HepG2 (cell line): ENCODE data around the gene FUCA2. TPM values are rescaled to one million over a fixed set of nuclear protein-coding genes. Genes with fewer than 3 reads are reported as not detected.

Experiments
- ATF7 ChIP-seq, 2 experiments: fragments of 450-650 bp in 1 of 2; sonication (generic) in 1 of 2; formaldehyde crosslinking in 1 of 2; IDR thresholded peaks; 2 replicates each; pipeline versions ENCODE4 v1.4.0 to v1.6.1; 2016 to 2020; ENCODE audit warnings: antibody characterized with exemption in 1 of 2, mild to moderate bottlenecking in 1 of 2, missing genetic modification reagents in 1 of 2
- KAT2B ChIP-seq: fragments of 150-350 bp; IDR thresholded peaks from 2 replicates; pipeline ENCODE4 v1.6.1; 2014; ENCODE audit warnings: low read depth, low read length, borderline replicate concordance
- KLF15 ChIP-seq: sonication (generic); formaldehyde crosslinking; IDR thresholded peaks from 2 replicates; pipeline ENCODE4 v1.8.1; 2023; ENCODE audit warnings: borderline replicate concordance, mild to moderate bottlenecking, inconsistent platforms, missing genetic modification reagents, mixed read lengths
- MTF1 ChIP-seq: sonication (generic); formaldehyde crosslinking; IDR thresholded peaks from 2 replicates; pipeline ENCODE4 v1.5.0; 2020; ENCODE audit warnings: missing genetic modification reagents
- RAD21 ChIP-seq: fragments of 450-650 bp; formaldehyde crosslinking; IDR thresholded peaks from 2 replicates; pipeline ENCODE4 v1.5.0; 2020; ENCODE audit warnings: mild to moderate bottlenecking
- RFXANK ChIP-seq: IDR thresholded peaks from 2 replicates; pipeline ENCODE4 v1.6.1; 2016
- RORA ChIP-seq: sonication (generic); formaldehyde crosslinking; IDR thresholded peaks from 2 replicates; pipeline ENCODE4 v1.5.0; 2020; ENCODE audit warnings: mild to moderate bottlenecking, missing genetic modification reagents, moderate library complexity
- SUZ12 ChIP-seq: fragments of 150-350 bp; IDR thresholded peaks from 2 replicates; pipeline ENCODE4 v1.6.1; 2014; ENCODE audit warnings: low read depth, low read length
- TP53 ChIP-seq: sonication (generic); formaldehyde crosslinking; conservative IDR thresholded peaks from 2 replicates; pipeline ENCODE4 v1.4.0; 2020; ENCODE audit warnings: missing genetic modification reagents
- ZKSCAN8 ChIP-seq: IDR thresholded peaks from 2 replicates; pipeline ENCODE4 v1.6.1; 2016; ENCODE audit warnings: borderline replicate concordance, missing genetic modification reagents, missing compliant biosample characterization
- ZNF3 ChIP-seq: IDR thresholded peaks from 2 replicates; pipeline ENCODE4 v1.7.0; 2017; ENCODE audit warnings: inconsistent platforms
- ZNF33B ChIP-seq: sonication (generic); formaldehyde crosslinking; IDR thresholded peaks from 2 replicates; pipeline ENCODE4 v1.5.1; 2020; ENCODE audit warnings: mild to moderate bottlenecking, missing genetic modification reagents
- ZNF549 ChIP-seq: sonication (generic); formaldehyde crosslinking; IDR thresholded peaks from 2 replicates; pipeline ENCODE4 v1.5.0; 2020; ENCODE audit warnings: missing genetic modification reagents
- ZNF558 ChIP-seq: sonication (generic); formaldehyde crosslinking; IDR thresholded peaks from 2 replicates; pipeline ENCODE4 v1.9.0; 2022; ENCODE audit warnings: mild to moderate bottlenecking, missing genetic modification reagents, borderline replicate concordance
- polyA plus RNA-seq, 8 experiments: library from polyadenylated mRNA; depleted of rRNA in 3 of 8; stranded (reverse) in 7 of 8; unstranded in 1 of 8; fragments of >200 nt; fragmentation: Illumina TruSeq in 4 of 8; extraction: Trizol in 4 of 8; gene quantifications; 2 replicates each; pipeline versions ENCODE4 v1.2.1 to v1.2.3, GENCODE V29; 2011 to 2016; ENCODE audit warnings: low read depth in 4 of 8, missing spikeins in 1 of 8, mixed read lengths in 1 of 8; ENCODE audit not compliant: insufficient read depth in 1 of 8
- total RNA-seq, 5 experiments: library from RNA; depleted of rRNA; stranded (reverse); fragments of >200 nt; fragmentation: Illumina TruSeq; extraction: Trizol; gene quantifications; 2 replicates each; pipeline ENCODE4 v1.2.3, GENCODE V29; 2016; ENCODE audit warnings: low read depth in 1 of 5
- TF ChIP-seq, protein P1 (sequence below): sonication (generic); formaldehyde crosslinking; IDR thresholded peaks from 2 replicates; pipeline ENCODE4 v1.4.0; 2020; ENCODE audit warnings: mild to moderate bottlenecking, missing genetic modification reagents
- TF ChIP-seq, protein P2 (sequence below): sonication (generic); formaldehyde crosslinking; IDR thresholded peaks from 2 replicates; pipeline ENCODE4 v1.9.0; 2021; ENCODE audit warnings: missing genetic modification reagents, borderline replicate concordance
- TF ChIP-seq, protein P3 (sequence below): sonication (generic); formaldehyde crosslinking; IDR thresholded peaks from 2 replicates; pipeline ENCODE4 v1.5.0; 2020; ENCODE audit warnings: mild to moderate bottlenecking, missing genetic modification reagents, borderline replicate concordance
- TF ChIP-seq, protein P4 (sequence below): IDR thresholded peaks from 2 replicates; pipeline ENCODE4 v1.6.1; 2016; ENCODE audit warnings: missing compliant biosample characterization, missing genetic modification reagents, borderline replicate concordance

Gene FUCA2
- total and polyA plus RNA-seq, 2 of the 13 experiments (the other 11 are each of a cell fraction or from before 2014, with no cell fraction given): 87.4 to 144 TPM

DNA sequence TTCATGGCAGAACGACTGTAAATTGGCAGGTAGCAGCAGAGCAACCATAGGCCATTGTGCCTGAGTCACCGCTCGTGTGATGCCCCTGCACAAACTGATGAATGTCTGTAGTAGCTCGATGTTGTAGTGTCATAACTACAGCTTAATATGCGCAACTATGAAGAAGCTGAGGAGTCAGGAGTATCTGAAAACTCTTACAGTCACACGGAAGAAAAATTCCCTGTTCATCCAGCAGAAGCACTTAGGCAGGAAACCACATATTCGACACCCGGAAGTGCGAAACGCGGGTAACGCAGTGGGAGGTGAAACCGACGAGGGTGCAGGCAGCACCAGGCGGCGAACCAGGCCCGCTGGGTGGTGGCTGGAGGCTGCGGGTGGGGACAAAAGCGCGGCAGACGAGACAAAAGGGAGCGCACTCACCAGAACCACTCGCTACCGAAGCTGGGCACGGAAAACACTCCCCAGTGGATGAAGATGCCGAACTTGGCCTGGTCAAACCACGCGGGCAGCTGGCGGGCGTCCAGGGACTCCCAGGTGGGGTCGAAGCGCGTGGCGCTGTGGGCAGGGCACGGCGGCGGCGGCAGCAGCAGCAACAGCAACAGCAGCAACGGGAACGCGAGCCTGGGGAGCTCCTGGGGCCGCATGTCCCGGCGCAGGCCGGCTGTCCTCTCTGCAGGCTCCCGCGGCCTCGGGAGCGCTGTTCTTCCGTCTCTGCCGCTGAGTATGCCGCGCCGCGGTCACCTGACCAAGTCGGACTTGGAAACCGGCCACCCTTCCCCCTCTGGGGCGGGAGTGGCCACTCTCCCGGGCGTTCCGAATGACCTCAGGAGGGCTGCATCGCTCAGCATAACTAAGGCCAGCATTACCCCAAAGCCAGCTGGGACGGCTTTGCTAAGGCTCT is at the start of gene FUCA2 (continued):
- TF ChIP-seq ZNF33B (CRISPR knock-in tag) (peak; percentile 92; the same call in 1 of the 2 replicates), KLF15 (no peak), SUZ12 (no peak), MTF1 (CRISPR knock-in tag) (peak; percentile 55; the same call in 1 of the 2 replicates), ZKSCAN8 (no peak; the same call in 1 of the 2 replicates), RAD21 (CRISPR knock-in tag) (peak; percentile 65; the same call in 1 of the 2 replicates), ZNF549 (no peak), ATF7 (IDR thresholded peaks at IDR 0.05) (no peak), ATF7 (CRISPR knock-in tag; IDR thresholded peaks at IDR 0.05) (no peak), RORA (no peak), ZNF3 (CRISPR knock-in tag) (peak; percentile 96), KAT2B (no peak), RFXANK (0 out of 2 replicates have a peak, but pooled peaks have one; percentile 18), ZNF558 (CRISPR knock-in tag) (no peak), TP53 (CRISPR knock-in tag) (peak; percentile 26; the same call in 1 of the 2 replicates)
- TF ChIP-seq, protein P1, sequence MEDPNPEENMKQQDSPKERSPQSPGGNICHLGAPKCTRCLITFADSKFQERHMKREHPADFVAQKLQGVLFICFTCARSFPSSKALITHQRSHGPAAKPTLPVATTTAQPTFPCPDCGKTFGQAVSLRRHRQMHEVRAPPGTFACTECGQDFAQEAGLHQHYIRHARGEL (CRISPR knock-in tag): no peak
- TF ChIP-seq, protein P2, sequence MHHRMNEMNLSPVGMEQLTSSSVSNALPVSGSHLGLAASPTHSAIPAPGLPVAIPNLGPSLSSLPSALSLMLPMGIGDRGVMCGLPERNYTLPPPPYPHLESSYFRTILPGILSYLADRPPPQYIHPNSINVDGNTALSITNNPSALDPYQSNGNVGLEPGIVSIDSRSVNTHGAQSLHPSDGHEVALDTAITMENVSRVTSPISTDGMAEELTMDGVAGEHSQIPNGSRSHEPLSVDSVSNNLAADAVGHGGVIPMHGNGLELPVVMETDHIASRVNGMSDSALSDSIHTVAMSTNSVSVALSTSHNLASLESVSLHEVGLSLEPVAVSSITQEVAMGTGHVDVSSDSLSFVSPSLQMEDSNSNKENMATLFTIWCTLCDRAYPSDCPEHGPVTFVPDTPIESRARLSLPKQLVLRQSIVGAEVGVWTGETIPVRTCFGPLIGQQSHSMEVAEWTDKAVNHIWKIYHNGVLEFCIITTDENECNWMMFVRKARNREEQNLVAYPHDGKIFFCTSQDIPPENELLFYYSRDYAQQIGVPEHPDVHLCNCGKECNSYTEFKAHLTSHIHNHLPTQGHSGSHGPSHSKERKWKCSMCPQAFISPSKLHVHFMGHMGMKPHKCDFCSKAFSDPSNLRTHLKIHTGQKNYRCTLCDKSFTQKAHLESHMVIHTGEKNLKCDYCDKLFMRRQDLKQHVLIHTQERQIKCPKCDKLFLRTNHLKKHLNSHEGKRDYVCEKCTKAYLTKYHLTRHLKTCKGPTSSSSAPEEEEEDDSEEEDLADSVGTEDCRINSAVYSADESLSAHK (CRISPR knock-in tag): no peak; the same call in 1 of the 2 replicates
- TF ChIP-seq, protein P3, sequence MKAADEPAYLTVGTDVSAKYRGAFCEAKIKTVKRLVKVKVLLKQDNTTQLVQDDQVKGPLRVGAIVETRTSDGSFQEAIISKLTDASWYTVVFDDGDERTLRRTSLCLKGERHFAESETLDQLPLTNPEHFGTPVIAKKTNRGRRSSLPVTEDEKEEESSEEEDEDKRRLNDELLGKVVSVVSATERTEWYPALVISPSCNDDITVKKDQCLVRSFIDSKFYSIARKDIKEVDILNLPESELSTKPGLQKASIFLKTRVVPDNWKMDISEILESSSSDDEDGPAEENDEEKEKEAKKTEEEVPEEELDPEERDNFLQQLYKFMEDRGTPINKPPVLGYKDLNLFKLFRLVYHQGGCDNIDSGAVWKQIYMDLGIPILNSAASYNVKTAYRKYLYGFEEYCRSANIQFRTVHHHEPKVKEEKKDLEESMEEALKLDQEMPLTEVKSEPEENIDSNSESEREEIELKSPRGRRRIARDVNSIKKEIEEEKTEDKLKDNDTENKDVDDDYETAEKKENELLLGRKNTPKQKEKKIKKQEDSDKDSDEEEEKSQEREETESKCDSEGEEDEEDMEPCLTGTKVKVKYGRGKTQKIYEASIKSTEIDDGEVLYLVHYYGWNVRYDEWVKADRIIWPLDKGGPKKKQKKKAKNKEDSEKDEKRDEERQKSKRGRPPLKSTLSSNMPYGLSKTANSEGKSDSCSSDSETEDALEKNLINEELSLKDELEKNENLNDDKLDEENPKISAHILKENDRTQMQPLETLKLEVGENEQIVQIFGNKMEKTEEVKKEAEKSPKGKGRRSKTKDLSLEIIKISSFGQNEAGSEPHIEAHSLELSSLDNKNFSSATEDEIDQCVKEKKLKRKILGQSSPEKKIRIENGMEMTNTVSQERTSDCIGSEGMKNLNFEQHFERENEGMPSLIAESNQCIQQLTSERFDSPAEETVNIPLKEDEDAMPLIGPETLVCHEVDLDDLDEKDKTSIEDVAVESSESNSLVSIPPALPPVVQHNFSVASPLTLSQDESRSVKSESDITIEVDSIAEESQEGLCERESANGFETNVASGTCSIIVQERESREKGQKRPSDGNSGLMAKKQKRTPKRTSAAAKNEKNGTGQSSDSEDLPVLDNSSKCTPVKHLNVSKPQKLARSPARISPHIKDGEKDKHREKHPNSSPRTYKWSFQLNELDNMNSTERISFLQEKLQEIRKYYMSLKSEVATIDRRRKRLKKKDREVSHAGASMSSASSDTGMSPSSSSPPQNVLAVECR: peak; percentile 96
- TF ChIP-seq, protein P4, sequence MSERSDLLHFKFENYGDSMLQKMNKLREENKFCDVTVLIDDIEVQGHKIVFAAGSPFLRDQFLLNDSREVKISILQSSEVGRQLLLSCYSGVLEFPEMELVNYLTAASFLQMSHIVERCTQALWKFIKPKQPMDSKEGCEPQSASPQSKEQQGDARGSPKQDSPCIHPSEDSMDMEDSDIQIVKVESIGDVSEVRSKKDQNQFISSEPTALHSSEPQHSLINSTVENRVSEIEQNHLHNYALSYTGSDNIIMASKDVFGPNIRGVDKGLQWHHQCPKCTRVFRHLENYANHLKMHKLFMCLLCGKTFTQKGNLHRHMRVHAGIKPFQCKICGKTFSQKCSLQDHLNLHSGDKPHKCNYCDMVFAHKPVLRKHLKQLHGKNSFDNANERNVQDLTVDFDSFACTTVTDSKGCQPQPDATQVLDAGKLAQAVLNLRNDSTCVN (CRISPR knock-in tag): peak; percentile 14; the same call in 1 of the 2 replicates
